H1 (cell line): ENCODE results near the gene TEX30. TPM values are rescaled to one million over a fixed set of nuclear protein-coding genes. Genes with fewer than 3 reads are reported as not detected.

ENCODE experiments used
- CHD1 ChIP-seq: IDR thresholded peaks from 2 replicates; pipeline ENCODE4 v1.6.1; 2012; ENCODE audit warnings: low read depth, low read length, improper control_type of control experiment
- SP1 ChIP-seq: IDR thresholded peaks from 2 replicates; pipeline ENCODE4 v1.6.1; 2011; ENCODE audit warnings: low read depth, low read length
- polyA plus RNA-seq, 7 experiments: library from polyadenylated mRNA; depleted of rRNA in 3 of 7; stranded (reverse) in 5 of 7; unstranded in 2 of 7; fragments of >200 nt in 5 of 7; fragments of 200-250 nt in 2 of 7; gene quantifications; 1 replicate in 5 of 7; 2 replicates in 1 of 7; 4 replicates in 1 of 7; pipeline versions ENCODE4 v1.2.1 to v1.2.3, GENCODE V29; 2011 to 2013; ENCODE audit warnings: missing spikeins in 2 of 7, mixed read lengths in 2 of 7
- total RNA-seq: library from RNA; stranded (reverse); fragmentation: NEBNext Ultra II Directional; extraction: Animal tissue kit (Norgen Biotek cat#: 25700); gene quantifications from 2 replicates; pipeline ENCODE4 v1.2.1, GENCODE V29; 2021

Gene TEX30
- total and polyA plus RNA-seq, 2 of the 8 experiments (the other 6 are each of a cell fraction or from before 2014, with no cell fraction given) = 6.5 to 10.3 TPM

DNA sequence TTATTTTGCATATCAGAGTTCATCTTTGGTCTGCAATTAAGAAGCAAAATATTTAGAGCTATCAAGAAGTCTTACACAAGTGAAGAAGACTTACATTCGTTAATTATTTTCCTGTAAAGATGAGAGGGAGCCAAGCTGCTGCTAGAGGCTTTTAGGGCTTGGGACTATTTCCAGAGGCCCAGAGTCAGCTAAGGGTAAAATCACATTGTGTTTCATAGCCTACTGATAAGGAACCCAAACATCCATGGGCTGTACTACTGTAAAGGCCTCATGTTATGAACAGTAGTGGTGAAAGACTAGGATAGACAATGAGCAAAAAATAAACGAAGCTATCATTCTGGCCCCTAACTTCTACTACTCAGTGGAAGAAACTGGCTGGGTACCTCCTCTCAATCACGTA, 10.9 kb upstream of the TEX30 start (continued):
- TF ChIP-seq CHD1 (no peak), SP1 (no peak)
